Keratinocyte (primary cell): ENCODE measurements around the gene ANKHD1. TPM values are rescaled to one million over a fixed set of nuclear protein-coding genes. Genes with fewer than 3 reads are reported as not detected.
"Not testable (repeated sequence)": the region's sequence is repeated elsewhere in the genome, so short reads cannot be mapped to it uniquely, and the experiment has no call there.

Experiments used
- DNase-seq: peaks from one replicate; pipeline ENCODE4 v3.0.0-alpha.2; 2011; ENCODE audit warnings: low read depth, missing footprints, low spot score
- FAIRE-seq: peaks from 2 replicates; lab custom pipeline; 2011; peaks lifted over from hg19 to GRCh38; lab: Jason Lieb, UNC
- H2AFZ ChIP-seq: 2 replicates; pipeline ENCODE4 v1.6.0; 2012; ENCODE audit warnings: low read length, control low read depth, inconsistent platforms; ENCODE audit not compliant: control insufficient read depth
- H3K27ac ChIP-seq: 2 replicates; pipeline ENCODE4 v1.5.1; 2011; ENCODE audit warnings: low read length; ENCODE audit not compliant: control insufficient read depth, insufficient read depth
- H3K27me3 ChIP-seq: 3 replicates; pipeline ENCODE4 v1.6.0; 2011; ENCODE audit warnings: low read length; ENCODE audit not compliant: control insufficient read depth, insufficient read depth; ENCODE audit errors: extremely low read depth
- H3K36me3 ChIP-seq, 2 experiments: 2 replicates in 1 of 2; 3 replicates in 1 of 2; pipeline ENCODE4 v1.5.1; 2011; ENCODE audit warnings: low read length in 2 of 2, mild to moderate bottlenecking in 1 of 2; ENCODE audit not compliant: control insufficient read depth in 2 of 2, insufficient read depth in 2 of 2; ENCODE audit errors: extremely low read depth in 1 of 2
- H3K4me1 ChIP-seq: 3 replicates; pipeline ENCODE4 v1.5.1; 2011; ENCODE audit warnings: low read length; ENCODE audit not compliant: control insufficient read depth, insufficient read depth; ENCODE audit errors: extremely low read depth
- H3K4me2 ChIP-seq: 3 replicates; pipeline ENCODE4 v1.6.0; 2011; ENCODE audit warnings: low read depth, low read length; ENCODE audit not compliant: control insufficient read depth, insufficient read depth; ENCODE audit errors: extremely low read depth
- H3K4me3 ChIP-seq, 3 experiments: fragments of 200-600 bp in 1 of 3; sonication (generic) in 1 of 3; 2 replicates in 2 of 3; 3 replicates in 1 of 3; pipeline ENCODE4 v1.5.1; 2011 to 2016; ENCODE audit warnings: low read length in 3 of 3, mild to moderate bottlenecking in 3 of 3, control low read depth in 2 of 3, inconsistent platforms in 1 of 3, low read depth in 1 of 3, mixed read lengths in 1 of 3, mixed run types in 1 of 3, moderate library complexity in 1 of 3; ENCODE audit not compliant: control insufficient read depth in 2 of 3, insufficient read depth in 2 of 3; ENCODE audit errors: extremely low read depth in 1 of 3
- H3K79me2 ChIP-seq: 2 replicates; pipeline ENCODE4 v1.6.0; 2012; ENCODE audit warnings: low read length; ENCODE audit not compliant: control insufficient read depth, insufficient read depth
- H3K9ac ChIP-seq: 3 replicates; pipeline ENCODE4 v1.6.0; 2011; ENCODE audit warnings: low read length; ENCODE audit not compliant: control insufficient read depth, insufficient read depth; ENCODE audit errors: extremely low read depth
- H3K9me1 ChIP-seq: 3 replicates; pipeline ENCODE4 v1.6.0; 2011; ENCODE audit warnings: low read length; ENCODE audit not compliant: control insufficient read depth, insufficient read depth; ENCODE audit errors: extremely low read depth
- H3K9me3 ChIP-seq: 2 replicates; pipeline ENCODE4 v1.5.1; 2012; ENCODE audit warnings: low read depth, low read length; ENCODE audit not compliant: control insufficient read depth
- H4K20me1 ChIP-seq: 3 replicates; pipeline ENCODE4 v1.6.0; 2011; ENCODE audit warnings: low read length; ENCODE audit not compliant: control insufficient read depth, insufficient read depth; ENCODE audit errors: extremely low read depth
- EZH2 ChIP-seq: IDR thresholded peaks from one replicate; pipeline ENCODE4 v1.6.1; 2012; ENCODE audit warnings: inconsistent platforms, mild to moderate bottlenecking, low read length, moderate library complexity
- dilution Hi-C: fragments of 300-500 bp; cut with MboI; formaldehyde crosslinking; loops from one replicate; pipeline ENCODE4 v1.7.0; 2020; ENCODE audit warnings: low sequenced_read_pairs; ENCODE audit not compliant: extremely low pct_ligation_motif_present
- polyA plus RNA-seq, 5 experiments: library from polyadenylated mRNA; depleted of rRNA in 3 of 5; stranded (reverse) in 3 of 5; stranded (forward) in 1 of 5; unstranded in 1 of 5; fragments of >200 nt; gene quantifications; 1 replicate in 1 of 5; 2 replicates in 3 of 5; 3 replicates in 1 of 5; pipeline versions ENCODE4 v1.2.1 to v1.2.3, GENCODE V29; 2011 to 2012; ENCODE audit warnings: missing spikeins in 2 of 5, low read depth in 1 of 5, low replicate concordance in 1 of 5
- TF ChIP-seq, protein P1 (sequence below), 3 experiments: IDR thresholded peaks in 1 of 3; conservative IDR thresholded peaks in 1 of 3; optimal IDR thresholded peaks in 1 of 3; 2 replicates in 2 of 3; 3 replicates in 1 of 3; pipeline versions ENCODE3 to v1.5.1; 2011; ENCODE audit warnings: low read length in 3 of 3, mild to moderate bottlenecking in 3 of 3, moderate library complexity in 2 of 3, control low read depth in 1 of 3, inconsistent platforms in 1 of 3; ENCODE audit not compliant: insufficient read depth in 2 of 3; ENCODE audit errors: extremely low read depth in 1 of 3

ANKHD1 gene
- polyA plus RNA-seq, 1 donor (not counting 4 experiments of a cell fraction or from before 2014, with no cell fraction given), result 65.9 TPM

DNA sequence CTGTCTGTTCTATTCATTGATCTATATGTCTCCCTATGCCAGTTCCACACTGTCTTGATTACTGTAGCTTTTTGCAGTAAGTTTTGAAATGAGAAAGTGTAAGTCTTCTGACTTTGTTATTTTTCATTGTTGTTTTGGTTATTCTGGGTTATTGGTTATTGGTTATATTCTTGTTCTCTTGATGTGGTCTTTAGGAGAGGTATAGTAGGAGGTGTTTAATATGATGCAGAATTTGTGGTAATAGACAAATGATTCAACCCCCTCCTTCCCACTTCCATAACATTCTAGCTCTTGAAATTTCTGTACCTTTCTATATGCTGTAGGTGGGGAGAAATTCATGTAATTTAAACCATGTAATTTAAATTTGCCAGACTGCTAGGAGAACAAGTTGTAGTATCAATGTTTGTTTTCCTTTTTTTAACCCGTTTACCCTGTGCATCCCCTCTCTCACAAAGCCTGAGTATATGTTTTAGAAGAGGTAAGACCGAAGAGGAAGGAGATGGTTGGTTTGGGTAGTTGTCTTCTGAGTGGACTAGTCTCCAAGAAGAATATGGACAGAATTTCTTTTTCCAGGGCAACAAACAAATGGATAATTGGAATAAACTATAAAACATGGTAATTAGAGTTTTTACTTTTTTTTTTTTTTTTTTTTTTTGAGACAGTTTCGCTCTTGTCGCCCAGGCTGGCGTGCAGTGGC is 19.2 kb downstream of the ANKHD1 start:
- Histone ChIP-seq H4K20me1 (peaks cover 8% of the 10 kb centered on the region), H3K27me3 (no peaks in the 10 kb centered on the region), H3K4me2 (no peak overlapping the region), H3K9me3 (no peaks in the 10 kb centered on the region), H3K79me2 (peaks cover 91% of the 10 kb centered on the region), H3K4me1 (no peaks in the 10 kb centered on the region), H3K36me3 (no peaks in the 10 kb centered on the region), H3K9ac (no peak overlapping the region), H3K4me3 (no peak overlapping the region), H2AFZ (no peak overlapping the region), H3K9me1 (no peaks in the 10 kb centered on the region), H3K27ac (no peak overlapping the region)
- no peak for FAIRE-seq
- DNase-seq, result no peak
- no peak for TF ChIP-seq EZH2
- TF ChIP-seq, protein P1, sequence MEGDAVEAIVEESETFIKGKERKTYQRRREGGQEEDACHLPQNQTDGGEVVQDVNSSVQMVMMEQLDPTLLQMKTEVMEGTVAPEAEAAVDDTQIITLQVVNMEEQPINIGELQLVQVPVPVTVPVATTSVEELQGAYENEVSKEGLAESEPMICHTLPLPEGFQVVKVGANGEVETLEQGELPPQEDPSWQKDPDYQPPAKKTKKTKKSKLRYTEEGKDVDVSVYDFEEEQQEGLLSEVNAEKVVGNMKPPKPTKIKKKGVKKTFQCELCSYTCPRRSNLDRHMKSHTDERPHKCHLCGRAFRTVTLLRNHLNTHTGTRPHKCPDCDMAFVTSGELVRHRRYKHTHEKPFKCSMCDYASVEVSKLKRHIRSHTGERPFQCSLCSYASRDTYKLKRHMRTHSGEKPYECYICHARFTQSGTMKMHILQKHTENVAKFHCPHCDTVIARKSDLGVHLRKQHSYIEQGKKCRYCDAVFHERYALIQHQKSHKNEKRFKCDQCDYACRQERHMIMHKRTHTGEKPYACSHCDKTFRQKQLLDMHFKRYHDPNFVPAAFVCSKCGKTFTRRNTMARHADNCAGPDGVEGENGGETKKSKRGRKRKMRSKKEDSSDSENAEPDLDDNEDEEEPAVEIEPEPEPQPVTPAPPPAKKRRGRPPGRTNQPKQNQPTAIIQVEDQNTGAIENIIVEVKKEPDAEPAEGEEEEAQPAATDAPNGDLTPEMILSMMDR (optimal IDR thresholded peaks at IDR 0.05 in 1 of 3, IDR thresholded peaks at IDR 0.05 in 1 of 3, conservative IDR thresholded peaks at IDR 0.05 in 1 of 3; ENCODE audit: extremely low read depth in 1 of 3, insufficient read depth in 2 of 3, low read length in 3 of 3), result no peak
- dilution Hi-C loops, result no loop called here

DNA sequence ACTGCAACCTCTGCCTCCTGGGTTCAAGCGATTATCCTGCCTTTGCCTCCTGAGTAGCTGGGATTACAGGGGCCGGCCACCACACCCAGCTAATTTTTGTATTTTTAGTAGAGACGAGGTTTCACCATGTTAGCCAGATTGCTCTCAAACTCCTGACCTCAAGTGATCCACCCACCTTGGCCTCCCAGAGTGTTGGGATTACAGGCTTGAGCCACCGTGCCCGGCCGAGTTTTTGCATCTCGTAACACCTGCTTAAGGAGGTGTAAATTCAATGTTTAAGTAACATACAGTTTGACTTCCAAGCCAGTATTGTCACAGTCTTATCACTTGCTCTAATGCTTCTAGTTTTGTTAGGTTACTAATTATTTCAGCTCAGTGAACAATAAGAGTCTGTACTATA is 19.7 kb downstream of the ANKHD1 start:
- dilution Hi-C loops, H3K9me3 ChIP-seq, H3K27me3 ChIP-seq, H3K4me1 ChIP-seq, H3K4me2 ChIP-seq, H2AFZ ChIP-seq, FAIRE-seq, H3K4me3 ChIP-seq, H3K9me1 ChIP-seq, H4K20me1 ChIP-seq, H3K27ac ChIP-seq, H3K36me3 ChIP-seq, DNase-seq, H3K9ac ChIP-seq: not testable (repeated sequence)
- peaks cover 90% of the 10 kb centered on the region for H3K79me2 ChIP-seq

DNA sequence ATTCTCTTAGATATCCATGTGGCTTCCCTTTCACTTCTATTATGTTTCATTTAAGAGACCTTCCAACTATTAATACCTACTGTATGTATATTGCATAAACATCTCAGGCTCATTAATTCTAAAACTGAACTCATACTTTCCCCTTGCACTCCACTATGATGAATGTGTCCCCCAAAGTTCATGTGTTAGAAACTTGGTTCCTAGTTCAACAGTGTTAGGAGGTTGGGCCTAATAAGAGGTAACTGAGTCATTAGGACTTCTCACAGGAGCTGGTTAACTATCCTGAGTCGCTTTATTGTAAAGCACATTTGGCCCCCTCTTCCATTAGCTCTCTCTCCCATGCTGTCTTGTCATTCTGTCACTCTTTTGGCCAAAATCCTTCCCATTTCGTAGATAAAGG is 22.0 kb downstream of the ANKHD1 start:
- Histone ChIP-seq H3K36me3 (no peaks in the 10 kb centered on the region), H3K9ac (no peak overlapping the region), H3K4me1 (no peaks in the 10 kb centered on the region), H2AFZ (no peak overlapping the region), H3K27ac (no peak overlapping the region), H4K20me1 (peaks cover 6% of the 10 kb centered on the region), H3K27me3 (no peaks in the 10 kb centered on the region), H3K4me3 (no peak overlapping the region), H3K79me2 (peaks cover 76% of the 10 kb centered on the region), H3K9me3 (no peaks in the 10 kb centered on the region), H3K9me1 (no peaks in the 10 kb centered on the region), H3K4me2 (no peak overlapping the region)
- TF ChIP-seq, protein P1 (optimal IDR thresholded peaks at IDR 0.05 in 1 of 3, IDR thresholded peaks at IDR 0.05 in 1 of 3, conservative IDR thresholded peaks at IDR 0.05 in 1 of 3; ENCODE audit: extremely low read depth in 1 of 3, insufficient read depth in 2 of 3, low read length in 3 of 3), result no peak
- TF ChIP-seq EZH2, result no peak
- FAIRE-seq (no peak), DNase-seq (no peak)
- dilution Hi-C loops, result no loop called here
